ENCODE data around the gene TPPP.
"Not testable (repeated sequence)": the region's sequence is repeated elsewhere in the genome, so short reads cannot be mapped to it uniquely, and the experiment has no call there.

TPPP gene

GRCh38 chr5:694042-694431 lies 885 bp upstream of the TPPP start:
- DNase-seq (ENCODE audit: low read depth), result not testable (repeated sequence)

DNA sequence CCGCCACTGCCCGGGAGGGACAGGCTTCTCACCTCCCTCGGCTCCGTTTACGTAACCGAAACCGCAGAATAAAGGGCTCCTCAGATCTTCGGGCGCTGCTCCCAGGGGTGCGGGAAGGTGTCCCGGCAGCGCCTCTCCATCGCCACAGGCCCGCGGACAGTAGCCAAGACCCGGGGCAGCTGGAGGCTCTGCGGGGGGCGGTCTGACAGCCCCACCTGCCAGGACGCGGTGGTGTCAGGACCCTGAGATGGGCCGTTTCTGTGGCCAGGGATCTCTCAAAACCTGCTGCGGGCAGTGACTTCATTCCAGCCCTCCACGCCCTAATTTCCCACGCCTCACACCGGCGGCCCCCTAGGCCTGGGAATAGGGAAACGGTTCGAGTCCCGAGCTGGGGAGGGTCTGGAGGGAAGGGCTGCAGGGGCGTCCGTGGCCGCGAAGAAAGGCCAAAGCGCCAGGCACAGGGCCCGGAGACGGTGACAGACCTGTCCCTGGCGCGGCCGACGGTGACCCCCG lies 567 bp downstream of the TPPP start:
- not testable (repeated sequence) for DNase-seq (ENCODE audit: low read depth)

- DNase-seq (ENCODE audit: low read depth), result no peak
These were observed 1.2 kb downstream of the TPPP start for GRCh38 chr5:691817-692528.

GRCh38 chr5:691049-691448 lies 2.1 kb downstream of the TPPP start:
- not testable (repeated sequence) for DNase-seq (ENCODE audit: low read depth)

GRCh38 chr5:690293-690692 lies 2.9 kb downstream of the TPPP start:
- not testable (repeated sequence) for DNase-seq (ENCODE audit: low read depth)

DNA sequence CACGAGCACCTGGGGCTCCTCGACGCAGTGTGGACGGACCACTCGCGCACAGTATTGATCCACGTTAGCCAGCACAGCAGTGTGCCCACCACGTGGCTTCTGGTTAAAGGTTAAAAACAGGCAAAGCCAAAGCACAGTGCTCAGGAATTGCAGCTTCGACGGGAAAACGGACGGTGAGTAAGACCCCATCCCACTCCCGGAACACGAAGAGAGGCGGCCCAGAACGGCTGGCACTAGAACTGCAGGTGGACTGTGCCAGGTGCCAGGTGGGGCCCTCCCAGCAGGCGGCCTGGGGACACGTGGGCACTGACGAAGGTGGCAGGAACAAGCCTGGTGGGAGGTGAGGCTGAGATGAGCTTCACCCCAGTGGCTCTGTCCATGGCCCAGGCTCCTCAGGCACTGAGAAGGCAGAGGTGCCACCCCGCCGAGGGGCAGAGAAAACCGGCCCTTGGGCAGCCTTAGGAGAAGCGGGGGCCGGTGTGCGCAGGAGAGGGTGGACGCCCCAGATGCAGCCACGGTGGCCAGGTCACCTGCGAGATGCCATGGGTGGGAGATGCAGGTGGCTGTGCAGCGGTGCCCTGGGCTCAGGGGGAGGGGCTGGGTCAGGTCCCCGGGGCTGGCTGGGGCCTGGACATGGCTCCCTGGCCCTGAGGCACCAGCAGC lies 4.7 kb downstream of the TPPP start:
- DNase-seq (ENCODE audit: low read depth), result not testable (repeated sequence)

GRCh38 chr5:686936-687335 lies 6.2 kb downstream of the TPPP start:
- DNase-seq (ENCODE audit: low read depth), result not testable (repeated sequence)

- DNase-seq (ENCODE audit: low read depth), result not testable (repeated sequence)
These were observed 7.0 kb downstream of the TPPP start for GRCh38 chr5:686172-686523.

- DNase-seq (ENCODE audit: low read depth), result no peak
These were observed 7.6 kb downstream of the TPPP start for GRCh38 chr5:685262-686171.

DNA sequence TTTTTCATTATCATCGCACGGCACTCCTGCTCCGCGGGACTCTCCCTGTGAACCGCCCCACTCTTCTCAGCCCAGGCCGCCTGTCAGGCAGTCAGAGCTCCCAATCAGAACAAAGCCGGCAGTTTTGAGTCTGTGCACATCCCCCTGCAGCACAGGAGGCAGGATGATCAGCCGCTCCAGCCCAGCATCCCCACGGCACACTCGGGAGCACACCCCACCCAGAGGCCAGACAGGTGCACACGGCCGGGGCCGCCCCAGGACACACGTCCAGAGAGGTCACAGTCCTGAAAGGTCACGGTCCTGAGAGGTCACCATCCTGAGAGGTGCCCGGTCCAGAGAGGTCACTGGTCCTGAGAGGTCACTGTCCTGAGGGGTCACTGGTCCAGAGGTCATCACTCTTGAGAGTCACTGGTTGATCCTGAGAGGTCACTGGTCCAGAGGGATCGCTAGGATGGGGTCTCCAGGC lies 8.4 kb downstream of the TPPP start:
- DNase-seq (ENCODE audit: low read depth), result no peak

DNA sequence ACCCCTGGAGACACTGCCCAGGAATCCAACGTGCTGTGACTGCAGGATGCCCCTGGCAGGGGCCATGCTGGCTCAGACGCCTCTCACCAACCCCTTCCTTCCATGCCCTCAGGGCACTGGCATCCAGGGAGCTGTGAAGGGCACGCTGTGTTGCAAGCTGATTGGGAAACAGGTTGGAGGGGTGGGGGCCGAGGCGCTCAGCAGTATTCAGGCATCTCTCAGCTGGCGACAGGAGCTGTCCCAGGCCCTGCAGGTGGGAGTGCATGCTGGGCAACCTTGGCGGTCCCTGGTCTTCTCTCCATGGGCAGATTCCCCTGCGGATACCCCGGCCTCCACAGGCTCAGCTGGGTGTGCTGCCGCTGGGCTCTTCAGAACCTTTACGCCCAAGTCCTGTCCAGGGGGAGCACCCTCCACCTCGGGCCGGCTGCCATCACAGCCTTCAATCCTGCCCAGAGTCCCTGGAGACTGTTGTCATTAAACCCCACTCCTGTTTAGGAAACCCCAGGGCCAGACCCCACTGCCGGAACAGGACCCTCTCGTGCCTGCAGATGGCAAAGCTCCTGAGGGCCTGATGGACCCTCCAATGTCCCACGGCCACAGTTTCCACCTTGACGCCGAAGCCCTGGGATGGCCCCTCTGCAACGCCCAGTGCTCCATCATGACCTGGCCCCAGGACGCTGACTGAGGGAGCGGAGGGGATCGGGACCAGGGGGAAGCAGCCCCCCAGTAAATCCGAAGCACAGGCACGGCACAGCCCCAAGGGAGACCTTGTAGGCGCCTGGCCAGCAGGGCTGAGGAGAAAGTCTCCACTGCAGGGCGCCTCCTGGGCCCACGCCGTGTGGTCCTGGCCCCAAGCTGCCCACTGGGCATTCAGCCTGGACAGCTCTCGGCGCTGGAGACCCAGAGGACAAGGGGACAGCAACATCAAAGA lies 9.3 kb downstream of the TPPP start:
- no peak for DNase-seq (ENCODE audit: low read depth)

DNA sequence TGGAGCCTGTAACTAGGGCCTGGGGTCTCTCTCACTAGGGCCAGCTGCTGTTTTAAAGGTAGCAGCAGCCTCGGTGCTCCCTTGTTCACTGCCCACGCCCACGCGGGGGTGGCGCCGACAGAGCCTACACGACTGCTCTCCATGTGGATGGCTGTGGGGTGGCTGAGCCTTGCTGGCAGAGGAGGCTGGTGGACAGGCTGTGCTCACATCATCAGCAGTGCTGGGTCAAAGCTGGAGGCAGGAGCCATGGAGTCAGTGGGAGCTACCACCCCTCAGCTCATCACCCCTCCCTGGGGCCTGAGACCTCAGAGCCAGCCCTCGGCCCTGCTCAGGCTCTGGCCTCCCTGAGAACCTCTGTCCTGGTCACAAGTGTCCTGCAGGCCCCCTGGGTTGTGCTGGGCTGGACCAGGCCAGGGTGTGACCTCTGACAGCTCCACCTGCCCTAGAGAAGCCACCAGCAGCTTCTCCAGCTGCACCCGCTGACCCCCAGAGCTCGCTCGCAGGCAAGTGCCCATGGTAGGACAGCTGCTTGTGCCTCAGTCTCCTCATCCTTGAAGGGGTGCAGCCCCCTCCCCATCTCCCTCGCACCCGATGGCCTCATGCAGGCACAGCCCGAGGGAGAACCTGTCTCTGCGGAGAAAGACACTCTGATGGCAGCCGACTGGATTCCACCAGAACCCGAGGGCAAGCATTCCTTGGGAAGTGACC lies 10.3 kb downstream of the TPPP start:
- DNase-seq (ENCODE audit: low read depth), result not testable (repeated sequence)

DNA sequence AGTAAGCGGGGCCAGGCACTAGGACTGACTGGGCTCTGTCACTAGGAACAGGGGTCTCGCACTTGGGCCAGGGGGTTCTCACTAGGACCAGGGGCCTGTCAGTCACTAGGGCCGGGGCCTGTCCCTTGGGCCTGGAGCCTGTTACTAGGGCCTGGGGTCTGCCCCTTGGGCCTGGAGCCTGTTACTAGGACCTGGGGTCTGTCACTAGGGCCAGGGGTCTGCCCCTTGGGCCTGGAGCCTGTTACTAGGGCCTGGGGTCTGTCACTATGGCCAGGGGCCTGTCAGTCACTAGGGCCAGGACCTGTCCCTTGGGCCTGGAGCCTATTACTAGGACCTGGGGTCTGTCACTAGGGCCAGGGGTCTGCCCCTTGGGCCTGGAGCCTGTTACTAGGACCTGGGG lies 10.9 kb downstream of the TPPP start:
- not testable (repeated sequence) for DNase-seq (ENCODE audit: low read depth)

- not testable (repeated sequence) for DNase-seq (ENCODE audit: low read depth)
These were observed 11.6 kb downstream of the TPPP start for GRCh38 chr5:681317-682191.

DNA sequence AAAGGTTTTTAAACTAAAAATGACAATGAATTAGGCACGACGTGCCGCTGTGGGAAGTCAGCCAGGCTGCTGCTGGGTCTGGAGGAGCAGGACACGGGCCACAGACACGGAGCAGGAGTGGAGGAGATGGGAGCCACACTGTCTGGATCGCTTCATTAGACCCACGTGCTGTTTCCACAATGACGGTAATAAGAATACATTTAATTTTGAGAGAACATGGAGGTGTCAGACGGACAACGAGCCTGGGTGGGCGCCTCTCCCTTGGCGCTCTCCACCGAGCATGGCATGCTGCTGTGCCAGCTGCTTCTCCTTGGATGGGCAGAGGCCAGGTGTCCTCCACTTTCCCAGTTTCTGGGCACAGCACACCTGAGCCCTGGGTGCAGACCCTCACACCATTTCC lies 12.3 kb downstream of the TPPP start:
- not testable (repeated sequence) for DNase-seq (ENCODE audit: low read depth)

DNA sequence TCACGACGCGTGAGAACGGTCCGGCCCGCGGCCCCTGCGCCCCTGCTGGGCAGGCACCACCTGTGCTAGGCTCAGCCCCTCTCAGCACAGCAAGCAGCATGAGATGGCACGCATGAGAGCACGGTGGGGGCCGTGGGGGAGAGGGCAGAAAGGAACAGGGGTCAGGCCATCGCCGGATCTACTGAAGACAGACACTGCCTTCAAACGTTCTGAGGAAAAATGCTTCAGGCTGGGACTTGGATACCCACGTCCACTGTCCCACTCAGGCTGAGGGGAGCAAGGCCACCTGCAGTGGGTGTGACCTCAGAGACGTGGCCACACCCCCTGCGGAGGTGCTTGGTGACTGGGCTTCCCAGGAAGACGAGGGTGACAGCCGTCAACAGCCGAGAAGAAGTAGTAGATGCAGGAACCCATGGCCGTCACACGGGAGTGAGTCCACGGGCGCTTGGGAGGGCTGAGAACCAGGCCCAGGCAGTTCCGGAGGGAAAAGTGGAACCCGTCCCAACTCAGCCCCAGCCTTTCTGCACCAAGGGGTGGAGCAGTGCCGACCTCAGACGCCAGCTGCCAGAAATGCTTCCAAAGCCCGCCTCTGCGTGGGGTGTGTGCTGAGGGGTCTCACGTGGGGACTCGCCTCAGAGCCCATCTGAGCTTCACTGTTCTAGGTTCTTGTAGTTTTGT lies 12.9 kb downstream of the TPPP start:
- DNase-seq (ENCODE audit: low read depth), result not testable (repeated sequence)

GRCh38 chr5:679166-679895 lies 13.8 kb downstream of the TPPP start:
- not testable (repeated sequence) for DNase-seq (ENCODE audit: low read depth)

GRCh38 chr5:678521-678920 lies 14.6 kb downstream of the TPPP start:
- DNase-seq (ENCODE audit: low read depth), result not testable (repeated sequence)
